Natural killer cell (primary cell): ENCODE results near the gene CFAP52. TPM values are rescaled to one million over a fixed set of nuclear protein-coding genes. Genes with fewer than 3 reads are reported as not detected.
"Not testable (repeated sequence)": the region's sequence is repeated elsewhere in the genome, so short reads cannot be mapped to it uniquely, and the experiment has no call there.

ENCODE experiments used
- ATAC-seq, 3 donors: fragments of 150-1000 bp in 2 of 3; fragments of 200-7000 bp in 1 of 3; cut with Tn5 transposase; 1 replicate in 1 of 3; 2 replicates in 2 of 3; pipeline ENCODE4 v1.10.0; 2021; ENCODE audit warnings: mild to moderate bottlenecking in 2 of 3, moderate library complexity in 2 of 3
- DNase-seq, 2 donors: peaks; one replicate each; pipeline versions ENCODE4 v3.0.0 to v3.0.0-alpha.2; 2013 to 2021; ENCODE audit warnings: mixed read lengths in 1 of 2
- H3K27ac ChIP-seq: one replicate; pipeline ENCODE4 v1.5.1; 2013; ENCODE audit warnings: mild to moderate bottlenecking, low read length
- H3K27me3 ChIP-seq: one replicate; pipeline ENCODE4 v1.6.1; 2013; ENCODE audit warnings: low read length; ENCODE audit not compliant: control insufficient read depth, insufficient read depth
- H3K36me3 ChIP-seq: one replicate; pipeline ENCODE4 v1.6.1; 2013; ENCODE audit warnings: low read length; ENCODE audit not compliant: control insufficient read depth, insufficient read depth
- H3K4me1 ChIP-seq: one replicate; pipeline ENCODE4 v1.6.1; 2013; ENCODE audit warnings: low read length; ENCODE audit not compliant: control insufficient read depth, insufficient read depth
- H3K4me3 ChIP-seq: one replicate; pipeline ENCODE4 v1.5.1; 2013; ENCODE audit warnings: low read length
- H3K9me3 ChIP-seq: one replicate; pipeline ENCODE4 v1.6.1; 2013; ENCODE audit warnings: low read length; ENCODE audit not compliant: control insufficient read depth, insufficient read depth
- H3K27ac Mint-ChIP-seq, 2 donors: one replicate each; pipeline ENCODE4 v1.8.0; 2022; ENCODE audit warnings: mild to moderate bottlenecking in 2 of 2, mixed read lengths in 2 of 2, moderate library complexity in 1 of 2
- H3K27me3 Mint-ChIP-seq, 2 donors: one replicate each; pipeline ENCODE4 v1.8.0; 2022; ENCODE audit warnings: low read depth in 2 of 2, mixed read lengths in 2 of 2
- H3K36me3 Mint-ChIP-seq: one replicate; pipeline ENCODE4 v1.8.0; 2022; ENCODE audit warnings: mixed read lengths
- H3K4me1 Mint-ChIP-seq, 2 donors: one replicate each; pipeline ENCODE4 v1.8.0; 2022; ENCODE audit warnings: mixed read lengths in 2 of 2
- H3K4me3 Mint-ChIP-seq: one replicate; pipeline ENCODE4 v1.8.0; 2022; ENCODE audit warnings: mild to moderate bottlenecking, moderate library complexity, mixed read lengths
- H3K9me3 Mint-ChIP-seq, 2 donors: one replicate each; pipeline ENCODE4 v1.8.0; 2022; ENCODE audit warnings: mixed read lengths in 2 of 2
- WGBS: methylation state at CpG from one replicate; pipeline ENCODE4 v1.1.7; 2013; ENCODE audit warnings: missing lambda C conversion rate; ENCODE audit not compliant: insufficient coverage; 5-methylcytosine and 5-hydroxymethylcytosine counted together
- intact Hi-C: fragments of 100-400 bp; cut with micrococcal nuclease; formaldehyde crosslinking; loops from one replicate; pipeline ENCODE4 v1.14.2; 2022
- total RNA-seq, 4 donors: library from RNA; stranded (reverse); fragments of 120-200 nt in 1 of 4; gene quantifications; one replicate each; pipeline versions ENCODE4 v1.2.3 to v1.2.4, GENCODE V29; 2013 to 2022
- TF ChIP-seq, protein P1 (sequence below): fragments of 200-600 bp; IDR thresholded peaks from one replicate; pipeline ENCODE4 v1.8.0; 2022; ENCODE audit warnings: antibody characterized with exemption

The CFAP52 gene
- total RNA-seq, 3 donors from 2014 or later (not counting 1 experiment from before 2014, with no cell fraction given): not detected

DNA sequence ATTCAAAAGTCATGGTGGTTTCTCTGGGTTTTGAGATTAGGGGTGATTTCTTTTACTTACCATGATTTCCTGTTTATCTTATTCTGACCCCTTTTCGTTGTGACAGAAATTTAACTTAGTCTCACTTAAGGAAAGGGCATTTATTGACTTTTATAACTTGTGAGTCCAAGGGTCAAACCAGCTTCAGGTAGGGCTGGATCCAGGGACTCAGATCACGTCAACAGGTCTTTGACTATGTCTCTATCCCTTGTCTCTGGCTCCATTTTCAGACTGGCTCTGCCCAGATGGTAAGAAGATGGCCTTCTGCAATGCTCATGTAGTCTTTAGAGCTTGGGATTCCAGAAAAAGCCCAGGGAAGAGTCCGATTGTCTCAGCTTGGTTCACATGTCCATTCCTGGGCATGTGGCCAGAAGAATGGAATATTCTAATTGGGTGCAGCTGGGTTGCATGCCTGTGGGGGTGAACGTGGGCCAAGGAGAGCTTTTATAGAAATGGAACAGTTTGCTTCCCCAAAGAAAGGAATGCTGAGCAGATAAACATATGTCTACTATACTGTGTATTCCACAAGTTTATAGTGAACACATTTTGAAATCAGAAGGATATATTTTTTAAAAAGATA, 82.3 kb downstream of the CFAP52 start:
- Histone ChIP-seq H3K4me3 (no peak overlapping the region), H3K27me3 (no peaks in the 10 kb centered on the region), H3K36me3 (no peaks in the 10 kb centered on the region), H3K27ac (no peak overlapping the region), H3K9me3 (no peaks in the 10 kb centered on the region), H3K4me1 (no peaks in the 10 kb centered on the region)
- 69% methylated on average over 4 of the region's 4 CpGs for WGBS
- intact Hi-C loops: no loop called here
- no peaks in the 10 kb centered on the region for H3K4me1 Mint-ChIP-seq
- peaks cover 0 to 6% of the 10 kb centered on the region in 2 donors for H3K27me3 Mint-ChIP-seq
- ATAC-seq: no peak
- TF ChIP-seq, protein P1, sequence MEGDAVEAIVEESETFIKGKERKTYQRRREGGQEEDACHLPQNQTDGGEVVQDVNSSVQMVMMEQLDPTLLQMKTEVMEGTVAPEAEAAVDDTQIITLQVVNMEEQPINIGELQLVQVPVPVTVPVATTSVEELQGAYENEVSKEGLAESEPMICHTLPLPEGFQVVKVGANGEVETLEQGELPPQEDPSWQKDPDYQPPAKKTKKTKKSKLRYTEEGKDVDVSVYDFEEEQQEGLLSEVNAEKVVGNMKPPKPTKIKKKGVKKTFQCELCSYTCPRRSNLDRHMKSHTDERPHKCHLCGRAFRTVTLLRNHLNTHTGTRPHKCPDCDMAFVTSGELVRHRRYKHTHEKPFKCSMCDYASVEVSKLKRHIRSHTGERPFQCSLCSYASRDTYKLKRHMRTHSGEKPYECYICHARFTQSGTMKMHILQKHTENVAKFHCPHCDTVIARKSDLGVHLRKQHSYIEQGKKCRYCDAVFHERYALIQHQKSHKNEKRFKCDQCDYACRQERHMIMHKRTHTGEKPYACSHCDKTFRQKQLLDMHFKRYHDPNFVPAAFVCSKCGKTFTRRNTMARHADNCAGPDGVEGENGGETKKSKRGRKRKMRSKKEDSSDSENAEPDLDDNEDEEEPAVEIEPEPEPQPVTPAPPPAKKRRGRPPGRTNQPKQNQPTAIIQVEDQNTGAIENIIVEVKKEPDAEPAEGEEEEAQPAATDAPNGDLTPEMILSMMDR: no peak
- no peak overlapping the region for H3K27ac Mint-ChIP-seq
- no peak overlapping the region for H3K4me3 Mint-ChIP-seq
- no peaks in the 10 kb centered on the region for H3K9me3 Mint-ChIP-seq
- DNase-seq: no peak
- H3K36me3 Mint-ChIP-seq: no peaks in the 10 kb centered on the region

DNA sequence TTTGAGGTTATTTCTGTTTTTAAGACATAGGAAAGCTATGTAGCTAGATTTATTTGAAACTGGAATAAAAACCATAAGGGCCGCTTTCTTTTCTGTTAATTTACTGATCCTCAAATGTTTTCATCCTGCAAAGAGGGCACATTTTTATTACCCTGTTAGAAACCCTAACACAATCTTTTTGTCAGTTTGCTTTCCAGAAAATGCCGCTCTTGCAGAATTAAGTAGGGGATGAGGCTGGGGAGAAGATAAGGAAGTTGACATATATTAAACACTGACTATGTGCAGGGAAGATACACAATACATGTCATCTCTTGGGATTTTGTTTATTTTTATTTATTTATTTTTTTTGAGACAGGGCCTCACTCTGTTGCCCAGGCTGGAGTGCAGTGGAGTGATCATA, 84.6 kb downstream of the CFAP52 start:
- Histone ChIP-seq H3K27me3 (no peaks in the 10 kb centered on the region), H3K36me3 (no peaks in the 10 kb centered on the region), H3K4me1 (peaks cover 5% of the 10 kb centered on the region), H3K4me3 (no peak overlapping the region), H3K27ac (no peak overlapping the region), H3K9me3 (no peaks in the 10 kb centered on the region)
- H3K4me1 Mint-ChIP-seq: peaks cover 9 to 11% of the 10 kb centered on the region in 2 donors
- intact Hi-C loops: no loop called here
- TF ChIP-seq, protein P1: no peak
- no peaks in the 10 kb centered on the region for H3K9me3 Mint-ChIP-seq
- ATAC-seq: no peak
- H3K36me3 Mint-ChIP-seq: no peaks in the 10 kb centered on the region
- no peak for DNase-seq
- H3K4me3 Mint-ChIP-seq: no peak overlapping the region
- WGBS: 100% methylated on average over 2 of the region's 2 CpGs
- H3K27me3 Mint-ChIP-seq: no peaks in the 10 kb centered on the region
- no peak overlapping the region for H3K27ac Mint-ChIP-seq

GRCh38 chr17:9663511-9663910, 87.1 kb downstream of the CFAP52 start:
- H3K27ac ChIP-seq, H3K9me3 ChIP-seq, H3K9me3 Mint-ChIP-seq, H3K27me3 ChIP-seq, DNase-seq, H3K27ac Mint-ChIP-seq, H3K4me3 ChIP-seq, H3K36me3 Mint-ChIP-seq, ATAC-seq, H3K4me3 Mint-ChIP-seq, H3K27me3 Mint-ChIP-seq, intact Hi-C loops, H3K36me3 ChIP-seq: not testable (repeated sequence)
- peaks cover 31 to 34% of the 10 kb centered on the region in 2 donors for H3K4me1 Mint-ChIP-seq
- 97% methylated on average over 11 of the region's 11 CpGs for WGBS
- H3K4me1 ChIP-seq: peaks cover 21% of the 10 kb centered on the region

DNA sequence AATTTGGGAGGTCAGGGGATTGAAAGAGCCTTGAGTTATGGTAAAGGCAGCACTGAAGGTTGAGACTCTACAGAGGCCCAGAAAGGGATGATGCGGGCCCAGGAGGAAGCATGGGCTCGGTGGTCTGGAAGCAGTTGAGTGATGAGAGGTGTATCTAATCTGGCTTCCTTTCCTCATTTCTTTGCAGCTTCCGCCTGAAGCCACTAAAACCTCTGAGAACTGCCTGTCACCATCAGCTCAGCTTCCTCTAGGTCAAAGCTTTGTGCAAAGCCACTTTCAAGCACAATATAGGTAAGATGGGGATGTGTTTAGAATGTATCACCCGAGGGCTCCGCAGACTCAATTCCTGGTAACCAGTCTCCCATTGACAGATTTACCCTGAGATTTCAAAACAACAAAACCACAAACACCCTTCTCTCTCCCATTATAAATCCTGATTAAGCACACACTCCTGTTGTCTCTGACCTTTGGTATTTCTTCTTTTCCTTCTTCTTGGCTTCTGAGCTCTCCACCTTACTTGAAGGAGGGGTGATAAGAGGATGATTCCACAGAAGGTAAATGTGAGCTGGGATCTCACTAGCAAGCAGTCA, 90.1 kb downstream of the CFAP52 start:
- DNase-seq (peak in 1 of 2 donors; percentile 7), ATAC-seq (peak in 2 of 3 donors; percentile 50 to 82)
- H3K9me3 ChIP-seq: no peaks in the 10 kb centered on the region
- no peaks in the 10 kb centered on the region for H3K27me3 ChIP-seq
- Mint-ChIP-seq H3K36me3 (no peaks in the 10 kb centered on the region), H3K4me1 (peaks cover 32 to 36% of the 10 kb centered on the region in 2 donors), H3K27ac (peak overlapping the region; percentile 14 to 47), H3K9me3 (no peaks in the 10 kb centered on the region), H3K27me3 (peaks cover 0 to 5% of the 10 kb centered on the region in 2 donors), H3K4me3 (peak overlapping the region; percentile 78)
- H3K4me1 ChIP-seq: peaks cover 28% of the 10 kb centered on the region
- peak overlapping the region; percentile 8 for H3K27ac ChIP-seq
- no peaks in the 10 kb centered on the region for H3K36me3 ChIP-seq
- WGBS: 29% methylated on average over 4 of the region's 5 CpGs
- H3K4me3 ChIP-seq: no peak overlapping the region
- TF ChIP-seq, protein P1: no peak
- intact Hi-C loops: loop anchor here (5.0 kb wide), 1 partner anchor 89 kb away; the partner anchor contains the start of genes CFAP52 and STX8
